H9 (cell line): ENCODE measurements around the gene RHBDD2. TPM values are rescaled to one million over a fixed set of nuclear protein-coding genes. Genes with fewer than 3 reads are reported as not detected.

ENCODE experiments used
- DNase-seq: peaks from one replicate; pipeline ENCODE4 v3.0.0-alpha.2; 2017
- H2AFZ ChIP-seq: one replicate; pipeline ENCODE4 v1.6.1; 2013; ENCODE audit warnings: mild to moderate bottlenecking, low read length, control low read depth, moderate library complexity
- H2AK5ac ChIP-seq: 2 replicates; pipeline ENCODE4 v1.6.1; 2013; ENCODE audit warnings: low read length, control low read depth, mixed read lengths; ENCODE audit not compliant: insufficient read length
- H2BK120ac ChIP-seq: one replicate; pipeline ENCODE4 v1.6.1; 2013; ENCODE audit warnings: low read depth, mild to moderate bottlenecking, low read length, control low read depth, inconsistent platforms; ENCODE audit not compliant: poor library complexity, severe bottlenecking
- H2BK12ac ChIP-seq: 2 replicates; pipeline ENCODE4 v1.6.1; 2013; ENCODE audit warnings: low read length, control low read depth, mixed read lengths, low read depth; ENCODE audit not compliant: insufficient read length
- H2BK15ac ChIP-seq: 2 replicates; pipeline ENCODE4 v1.6.1; 2013; ENCODE audit warnings: low read depth, low read length, control low read depth
- H2BK20ac ChIP-seq: one replicate; pipeline ENCODE4 v1.6.1; 2013; ENCODE audit warnings: low read depth, mild to moderate bottlenecking, low read length, control low read depth, inconsistent platforms; ENCODE audit not compliant: poor library complexity, severe bottlenecking
- H2BK5ac ChIP-seq: 2 replicates; pipeline ENCODE4 v1.6.1; 2013; ENCODE audit warnings: low read length, control low read depth, mixed read lengths; ENCODE audit not compliant: insufficient read length
- H3K14ac ChIP-seq: 2 replicates; pipeline ENCODE4 v1.6.1; 2013; ENCODE audit warnings: low read length, control low read depth; ENCODE audit not compliant: insufficient read depth
- H3K18ac ChIP-seq: 2 replicates; pipeline ENCODE4 v1.6.1; 2013; ENCODE audit warnings: low read depth, mild to moderate bottlenecking, mixed read lengths, low read length, control low read depth; ENCODE audit not compliant: insufficient read length
- H3K23ac ChIP-seq: 2 replicates; pipeline ENCODE4 v1.6.1; 2013; ENCODE audit warnings: low read length, control low read depth, mixed read lengths, low read depth; ENCODE audit not compliant: insufficient read length
- H3K23me2 ChIP-seq: 2 replicates; pipeline ENCODE4 v1.6.1; 2013; ENCODE audit warnings: low read depth, mild to moderate bottlenecking, mixed read lengths, low read length, control low read depth; ENCODE audit not compliant: insufficient read length, poor library complexity, severe bottlenecking
- H3K27ac ChIP-seq: 2 replicates; pipeline ENCODE4 v1.5.1; 2013; ENCODE audit warnings: low read length, control low read depth, mixed read lengths, low read depth; ENCODE audit not compliant: insufficient read length
- H3K27me3 ChIP-seq: 2 replicates; pipeline ENCODE4 v1.6.1; 2013; ENCODE audit warnings: low read length, control low read depth, inconsistent platforms; ENCODE audit not compliant: insufficient read depth
- H3K4ac ChIP-seq: 2 replicates; pipeline ENCODE4 v1.6.1; 2013; ENCODE audit warnings: low read depth, mild to moderate bottlenecking, control low read depth, inconsistent platforms, low read length, moderate library complexity
- H3K4me1 ChIP-seq: 2 replicates; pipeline ENCODE4 v1.6.1; 2013; ENCODE audit warnings: low read length, control low read depth, inconsistent platforms; ENCODE audit not compliant: insufficient read depth
- H3K4me2 ChIP-seq: 2 replicates; pipeline ENCODE4 v1.6.1; 2013; ENCODE audit warnings: low read length, control low read depth, mixed read lengths; ENCODE audit not compliant: insufficient read length, insufficient read depth
- H3K56ac ChIP-seq: 2 replicates; pipeline ENCODE4 v1.6.1; 2013; ENCODE audit warnings: low read depth, mild to moderate bottlenecking, mixed read lengths, low read length, control low read depth; ENCODE audit not compliant: insufficient read length
- H3K79me1 ChIP-seq: 2 replicates; pipeline ENCODE4 v1.6.1; 2013; ENCODE audit warnings: low read depth, mild to moderate bottlenecking, moderate library complexity, low read length, control low read depth, inconsistent platforms; ENCODE audit not compliant: insufficient read depth, poor library complexity, severe bottlenecking
- H3K79me2 ChIP-seq: 2 replicates; pipeline ENCODE4 v1.6.1; 2013; ENCODE audit warnings: low read length, control low read depth, inconsistent platforms; ENCODE audit not compliant: insufficient read depth
- H3K9ac ChIP-seq: 2 replicates; pipeline ENCODE4 v1.6.1; 2013; ENCODE audit warnings: low read length, control low read depth, mixed read lengths; ENCODE audit not compliant: insufficient read length; ENCODE audit errors: extremely low read depth
- H3K9me3 ChIP-seq: one replicate; pipeline ENCODE4 v1.6.1; 2013; ENCODE audit warnings: low read depth, low read length, inconsistent platforms; ENCODE audit not compliant: control insufficient read depth
- H3T11ph ChIP-seq: one replicate; pipeline ENCODE4 v1.6.1; 2013; ENCODE audit warnings: mild to moderate bottlenecking, low read length, control low read depth, inconsistent platforms
- H4K20me1 ChIP-seq: one replicate; pipeline ENCODE4 v1.6.1; 2013; ENCODE audit not compliant: control insufficient read depth, insufficient read length, insufficient read depth
- H4K5ac ChIP-seq: 2 replicates; pipeline ENCODE4 v1.6.1; 2013; ENCODE audit warnings: low read depth, mild to moderate bottlenecking, mixed read lengths, low read length, control low read depth; ENCODE audit not compliant: insufficient read length
- H4K8ac ChIP-seq: replicated peaks from 2 replicates; pipeline ENCODE4 v1.6.1; 2013; ENCODE audit warnings: low read length, control low read depth, mixed read lengths, low read depth; ENCODE audit not compliant: insufficient read length
- H4K91ac ChIP-seq: 2 replicates; pipeline ENCODE4 v1.6.1; 2013; ENCODE audit warnings: low read depth, mild to moderate bottlenecking, moderate library complexity, mixed read lengths, low read length, control low read depth; ENCODE audit not compliant: insufficient read length
- H3K27ac Mint-ChIP-seq, 3 experiments: 2 replicates in 2 of 3; 3 replicates in 1 of 3; pipeline ENCODE4 v1.8.0; 2020 to 2021; ENCODE audit warnings: mixed read lengths in 3 of 3, mild to moderate bottlenecking in 1 of 3, moderate library complexity in 1 of 3
- H3K27me3 Mint-ChIP-seq: 2 replicates; pipeline ENCODE4 v1.8.0; 2021; ENCODE audit warnings: low read depth, mild to moderate bottlenecking, moderate library complexity, mixed read lengths
- H3K36me3 Mint-ChIP-seq, 3 experiments: 2 replicates in 2 of 3; 3 replicates in 1 of 3; pipeline ENCODE4 v1.8.0; 2020 to 2021; ENCODE audit warnings: low read depth in 3 of 3, mixed read lengths in 3 of 3; ENCODE audit not compliant: insufficient read depth in 1 of 3
- H3K4me1 Mint-ChIP-seq, 2 experiments: 2 replicates each; pipeline ENCODE4 v1.8.0; 2020; ENCODE audit warnings: mixed read lengths in 2 of 2
- H3K4me3 Mint-ChIP-seq, 2 experiments: 2 replicates in 1 of 2; 3 replicates in 1 of 2; pipeline ENCODE4 v1.8.0; 2020 to 2021; ENCODE audit warnings: mild to moderate bottlenecking in 2 of 2, mixed read lengths in 2 of 2, moderate library complexity in 1 of 2
- H3K9me3 Mint-ChIP-seq, 2 experiments: 2 replicates in 1 of 2; 3 replicates in 1 of 2; pipeline ENCODE4 v1.8.0; 2020; ENCODE audit warnings: mild to moderate bottlenecking in 2 of 2, mixed read lengths in 2 of 2, moderate library complexity in 1 of 2
- WGBS: extraction: QIAGEN DNeasy Blood & Tissue Kit; methylation state at CpG from one replicate; pipeline ENCODE4 v1.1.7; 2013; ENCODE audit warnings: missing lambda C conversion rate, low lambda C conversion rate, mixed read lengths; ENCODE audit not compliant: insufficient read length; ENCODE audit errors: extremely low coverage; 5-methylcytosine and 5-hydroxymethylcytosine counted together
- total RNA-seq: library from RNA; stranded (reverse); gene quantifications from 2 replicates; pipeline ENCODE4 v1.2.1, GENCODE V29; 2021
- TF ChIP-seq, protein P1 (sequence below): fragments of 200-600 bp; sonication (generic); conservative IDR thresholded peaks from 3 replicates; pipeline ENCODE4 v1.8.0; 2021; ENCODE audit warnings: antibody characterized with exemption, mild to moderate bottlenecking

Gene RHBDD2
- total RNA-seq, 1 experiment from 2014 or later: 30.0 TPM

DNA sequence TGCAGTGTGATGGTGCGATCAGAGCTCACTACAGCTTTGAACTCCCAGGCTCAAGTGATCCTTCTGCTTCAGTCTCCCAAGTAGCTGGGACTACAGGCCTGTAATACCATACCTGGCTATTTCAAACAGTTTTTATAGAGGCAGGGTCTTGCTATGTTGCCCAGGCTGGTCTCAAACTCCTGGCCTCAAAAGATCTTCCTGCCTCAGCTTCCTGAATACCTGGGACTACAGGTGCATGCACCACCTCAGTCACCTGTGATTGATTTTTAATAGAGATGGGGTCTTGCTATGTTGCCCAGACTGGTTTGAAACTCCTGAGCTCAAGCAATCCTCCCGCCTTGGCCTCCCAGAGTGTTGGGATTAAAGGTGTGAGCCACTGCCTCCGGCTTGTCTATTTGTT lies 38.8 kb upstream of the RHBDD2 start:
- Histone ChIP-seq H3T11ph (no peak overlapping the region), H3K79me1 (no peaks in the 10 kb centered on the region), H2AFZ (no peak overlapping the region), H4K20me1 (no peaks in the 10 kb centered on the region), H3K4me1 (no peaks in the 10 kb centered on the region), H3K23me2 (no peaks in the 10 kb centered on the region), H3K27ac (no peak overlapping the region), H3K9me3 (no peaks in the 10 kb centered on the region), H4K5ac (no peak overlapping the region), H3K79me2 (no peaks in the 10 kb centered on the region), H2BK12ac (no peak overlapping the region), H2BK20ac (no peak overlapping the region), H3K4ac (no peak overlapping the region), H3K14ac (no peak overlapping the region), H2AK5ac (no peak overlapping the region), H3K23ac (no peak overlapping the region), H3K27me3 (no peaks in the 10 kb centered on the region), H3K4me2 (no peak overlapping the region), H2BK15ac (no peak overlapping the region), H3K9ac (no peak overlapping the region), H3K56ac (no peak overlapping the region), H2BK5ac (no peak overlapping the region), H4K91ac (no peak overlapping the region), H4K8ac (no peak overlapping the region), H3K18ac (no peak overlapping the region), H2BK120ac (no peak overlapping the region)
- DNase-seq: no peak
- WGBS: no CpG with 5 or more reads among the region's 3 CpGs
- peaks cover 0 to 8% of the 10 kb centered on the region in 2 experiments; a peak in 2 of 4 replicates for H3K4me1 Mint-ChIP-seq
- H3K27ac Mint-ChIP-seq: no peak overlapping the region
- H3K9me3 Mint-ChIP-seq: no peaks in the 10 kb centered on the region
- H3K36me3 Mint-ChIP-seq: no peaks in the 10 kb centered on the region; a peak in 2 of 7 replicates
- H3K4me3 Mint-ChIP-seq: no peak overlapping the region
- TF ChIP-seq, protein P1, sequence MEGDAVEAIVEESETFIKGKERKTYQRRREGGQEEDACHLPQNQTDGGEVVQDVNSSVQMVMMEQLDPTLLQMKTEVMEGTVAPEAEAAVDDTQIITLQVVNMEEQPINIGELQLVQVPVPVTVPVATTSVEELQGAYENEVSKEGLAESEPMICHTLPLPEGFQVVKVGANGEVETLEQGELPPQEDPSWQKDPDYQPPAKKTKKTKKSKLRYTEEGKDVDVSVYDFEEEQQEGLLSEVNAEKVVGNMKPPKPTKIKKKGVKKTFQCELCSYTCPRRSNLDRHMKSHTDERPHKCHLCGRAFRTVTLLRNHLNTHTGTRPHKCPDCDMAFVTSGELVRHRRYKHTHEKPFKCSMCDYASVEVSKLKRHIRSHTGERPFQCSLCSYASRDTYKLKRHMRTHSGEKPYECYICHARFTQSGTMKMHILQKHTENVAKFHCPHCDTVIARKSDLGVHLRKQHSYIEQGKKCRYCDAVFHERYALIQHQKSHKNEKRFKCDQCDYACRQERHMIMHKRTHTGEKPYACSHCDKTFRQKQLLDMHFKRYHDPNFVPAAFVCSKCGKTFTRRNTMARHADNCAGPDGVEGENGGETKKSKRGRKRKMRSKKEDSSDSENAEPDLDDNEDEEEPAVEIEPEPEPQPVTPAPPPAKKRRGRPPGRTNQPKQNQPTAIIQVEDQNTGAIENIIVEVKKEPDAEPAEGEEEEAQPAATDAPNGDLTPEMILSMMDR: no peak
- no peaks in the 10 kb centered on the region; the same call in 1 of the 2 replicates for H3K27me3 Mint-ChIP-seq
